H1 (cell line): Measurements from ENCODE around the gene LIMA1. TPM values are rescaled to one million over a fixed set of nuclear protein-coding genes. Genes with fewer than 3 reads are reported as not detected.

Source experiments
- CTCF ChIA-PET: fragments of 300-600 bp; sonication (Branson Sonifier 250); formaldehyde crosslinking; loops from one replicate; lab custom pipeline; 2021; ENCODE audit not compliant: partially characterized antibody; lab: Charles Lee
- POLR2A ChIA-PET: fragments of 300-600 bp; sonication (Branson Sonifier 250); formaldehyde crosslinking; loops from one replicate; lab custom pipeline; 2021; ENCODE audit warnings: inconsistent platforms; ENCODE audit not compliant: partially characterized antibody; lab: Charles Lee
- DNase-seq, 2 experiments: peaks; one replicate each; pipeline versions ENCODE4 v3.0.0 to v3.0.0-alpha.2; 2010 to 2022; ENCODE audit warnings: low spot score in 2 of 2, low read depth in 1 of 2, mixed read lengths in 1 of 2
- FAIRE-seq: peaks from 2 replicates; lab custom pipeline; 2011; peaks lifted over from hg19 to GRCh38; lab: Jason Lieb, UNC
- H2AFZ ChIP-seq: 2 replicates; pipeline ENCODE4 v1.8.1; 2012; ENCODE audit warnings: low read length, inconsistent platforms
- H2AK5ac ChIP-seq: 2 replicates; pipeline ENCODE4 v1.6.1; 2013; ENCODE audit warnings: low read depth, low read length
- H2BK120ac ChIP-seq: replicated peaks from 2 replicates; pipeline ENCODE3; 2013; ENCODE audit warnings: low read depth, low read length, inconsistent platforms
- H2BK12ac ChIP-seq: 2 replicates; pipeline ENCODE4 v1.6.1; 2013; ENCODE audit warnings: low read depth, low read length
- H2BK15ac ChIP-seq: 2 replicates; pipeline ENCODE4 v1.6.1; 2013; ENCODE audit warnings: low read length
- H2BK20ac ChIP-seq: 2 replicates; pipeline ENCODE4 v1.6.1; 2013; ENCODE audit warnings: low read length
- H2BK5ac ChIP-seq: 2 replicates; pipeline ENCODE4 v1.6.1; 2013; ENCODE audit warnings: low read depth, low read length
- H3K14ac ChIP-seq: 2 replicates; pipeline ENCODE4 v1.6.1; 2013; ENCODE audit warnings: inconsistent platforms; ENCODE audit not compliant: insufficient read length
- H3K18ac ChIP-seq: 2 replicates; pipeline ENCODE4 v1.6.1; 2013; ENCODE audit warnings: low read length; ENCODE audit errors: extremely low read depth
- H3K23ac ChIP-seq: 2 replicates; pipeline ENCODE4 v1.6.1; 2013; ENCODE audit warnings: inconsistent platforms; ENCODE audit not compliant: insufficient read length
- H3K23me2 ChIP-seq: 2 replicates; pipeline ENCODE4 v1.6.1; 2013; ENCODE audit warnings: low read depth, low read length
- H3K27ac ChIP-seq: 2 replicates; pipeline ENCODE4 v1.6.1; 2011; ENCODE audit warnings: low read depth, low read length, inconsistent platforms
- H3K27me3 ChIP-seq, 4 experiments: replicated peaks in 1 of 4; 1 replicate in 1 of 4; 2 replicates in 3 of 4; pipeline versions ENCODE4 v1.6.1 to v1.8.1; 2011 to 2013; ENCODE audit warnings: low read length in 3 of 4, mild to moderate bottlenecking in 3 of 4, inconsistent platforms in 2 of 4, mixed read lengths in 2 of 4, moderate library complexity in 1 of 4; ENCODE audit not compliant: control insufficient read depth in 3 of 4, insufficient read depth in 3 of 4; ENCODE audit errors: extremely low read depth in 1 of 4
- H3K36me3 ChIP-seq, 4 experiments: 2 replicates each; pipeline versions ENCODE4 v1.6.1 to v1.8.1; 2011 to 2013; ENCODE audit warnings: mild to moderate bottlenecking in 4 of 4, low read length in 3 of 4, moderate library complexity in 2 of 4, control low read depth in 1 of 4, inconsistent platforms in 1 of 4; ENCODE audit not compliant: insufficient read depth in 4 of 4, control insufficient read depth in 2 of 4
- H3K4ac ChIP-seq: replicated peaks from 2 replicates; pipeline ENCODE3; 2013; ENCODE audit warnings: low read length, low read depth, mixed read lengths, inconsistent platforms; ENCODE audit not compliant: insufficient read length
- H3K4me1 ChIP-seq, 4 experiments: replicated peaks in 1 of 4; 1 replicate in 1 of 4; 2 replicates in 3 of 4; pipeline versions ENCODE4 v1.6.1 to v1.8.1; 2011 to 2013; ENCODE audit warnings: low read length in 3 of 4, inconsistent platforms in 2 of 4, mixed read lengths in 1 of 4; ENCODE audit not compliant: insufficient read depth in 4 of 4, control insufficient read depth in 3 of 4
- H3K4me2 ChIP-seq, 2 experiments: 2 replicates each; pipeline versions ENCODE4 v1.6.1 to v1.8.1; 2011 to 2013; ENCODE audit warnings: low read depth in 2 of 2, low read length in 2 of 2, control low read depth in 1 of 2, inconsistent platforms in 1 of 2, mild to moderate bottlenecking in 1 of 2; ENCODE audit not compliant: insufficient read depth in 1 of 2
- H3K4me3 ChIP-seq, 4 experiments: fragments of 200-600, 300-600 bp in 1 of 4; sonication (generic), shearing (Covaris generic), sonication (Bioruptor Twin) in 1 of 4; 2 replicates each; pipeline versions ENCODE4 v1.5.1 to v1.8.1; 2011 to 2016; ENCODE audit warnings: low read length in 4 of 4, low read depth in 3 of 4, control low read depth in 2 of 4, inconsistent platforms in 2 of 4, mild to moderate bottlenecking in 2 of 4, mixed read lengths in 1 of 4, moderate library complexity in 1 of 4; ENCODE audit not compliant: insufficient read depth in 2 of 4; ENCODE audit errors: extremely low read depth in 1 of 4
- H3K56ac ChIP-seq: replicated peaks from 2 replicates; pipeline ENCODE3; 2013; ENCODE audit warnings: low read depth, mild to moderate bottlenecking, mixed read lengths, low read length, inconsistent platforms; ENCODE audit not compliant: insufficient read length
- H3K79me1 ChIP-seq: 2 replicates; pipeline ENCODE4 v1.6.1; 2013; ENCODE audit warnings: low read depth, low read length, control low read depth
- H3K79me2 ChIP-seq, 2 experiments: 2 replicates each; pipeline versions ENCODE4 v1.6.1 to v1.8.1; 2012 to 2013; ENCODE audit warnings: low read length in 2 of 2, mild to moderate bottlenecking in 2 of 2, inconsistent platforms in 1 of 2; ENCODE audit not compliant: insufficient read depth in 2 of 2, control insufficient read depth in 1 of 2
- H3K9ac ChIP-seq, 4 experiments: replicated peaks in 1 of 4; 1 replicate in 1 of 4; 2 replicates in 3 of 4; pipeline versions ENCODE4 v1.6.1 to v1.8.1; 2011 to 2013; ENCODE audit warnings: low read depth in 3 of 4, low read length in 3 of 4, control low read depth in 2 of 4, mild to moderate bottlenecking in 2 of 4, moderate library complexity in 2 of 4, inconsistent platforms in 1 of 4; ENCODE audit errors: extremely low read depth in 1 of 4
- H3K9me3 ChIP-seq, 2 experiments: 2 replicates each; pipeline versions ENCODE4 v1.6.1 to v1.8.1; 2012 to 2013; ENCODE audit warnings: mild to moderate bottlenecking in 2 of 2, moderate library complexity in 2 of 2, control low read depth in 1 of 2, inconsistent platforms in 1 of 2, low read depth in 1 of 2, low read length in 1 of 2, mixed read lengths in 1 of 2; ENCODE audit not compliant: insufficient read depth in 2 of 2
- H4K20me1 ChIP-seq, 2 experiments: replicated peaks in 1 of 2; 2 replicates each; pipeline versions ENCODE3 to v1.8.1; 2011 to 2013; ENCODE audit warnings: inconsistent platforms in 2 of 2, low read length in 2 of 2, mild to moderate bottlenecking in 1 of 2; ENCODE audit not compliant: insufficient read depth in 2 of 2, control insufficient read depth in 1 of 2
- H4K5ac ChIP-seq: 2 replicates; pipeline ENCODE4 v1.6.1; 2013; ENCODE audit warnings: low read length, low read depth, mixed read lengths, inconsistent platforms; ENCODE audit not compliant: insufficient read length
- H4K8ac ChIP-seq: 2 replicates; pipeline ENCODE4 v1.8.0; 2013; ENCODE audit warnings: mild to moderate bottlenecking, moderate library complexity, low read length, inconsistent platforms; ENCODE audit not compliant: insufficient read depth; ENCODE audit errors: extremely low read depth
- H4K91ac ChIP-seq: replicated peaks from 2 replicates; pipeline ENCODE3; 2013; ENCODE audit warnings: low read length, mixed read lengths, inconsistent platforms; ENCODE audit not compliant: insufficient read length
- CEBPB ChIP-seq: IDR thresholded peaks from 2 replicates; pipeline ENCODE4 v1.6.1; 2012; ENCODE audit warnings: low read depth, low read length
- CREB1 ChIP-seq: IDR thresholded peaks from 2 replicates; pipeline ENCODE4 v1.6.1; 2012; ENCODE audit warnings: inconsistent platforms
- RAD21 ChIP-seq, 2 experiments: IDR thresholded peaks in 1 of 2; conservative IDR thresholded peaks in 1 of 2; 2 replicates each; pipeline ENCODE4 v1.6.1; 2011; ENCODE audit warnings: low read depth in 2 of 2, low read length in 2 of 2, improper control_type of control experiment in 1 of 2, inconsistent platforms in 1 of 2, mild to moderate bottlenecking in 1 of 2, moderate library complexity in 1 of 2
- SIX5 ChIP-seq: IDR thresholded peaks from 2 replicates; pipeline ENCODE4 v1.6.1; 2011; ENCODE audit warnings: mild to moderate bottlenecking, low read depth, low read length
- TEAD4 ChIP-seq: IDR thresholded peaks from 2 replicates; pipeline ENCODE4 v1.6.1; 2012; ENCODE audit warnings: low read depth, low read length, inconsistent platforms, mixed read lengths
- YY1 ChIP-seq: IDR thresholded peaks from 2 replicates; pipeline ENCODE4 v1.6.1; 2011; ENCODE audit warnings: low read depth, mild to moderate bottlenecking, low read length
- WGBS, 2 experiments: shearing (Covaris generic) in 1 of 2; methylation state at CpG; one replicate each; pipeline versions ENCODE4 v1.1.6 to v1.1.7; 2013 to 2015; ENCODE audit warnings: low lambda C conversion rate in 2 of 2, mixed read lengths in 2 of 2, inconsistent platforms in 1 of 2, low coverage in 1 of 2, missing lambda C conversion rate in 1 of 2; ENCODE audit not compliant: insufficient replicate concordance in 2 of 2, insufficient coverage in 1 of 2, insufficient read length in 1 of 2; ENCODE audit errors: extremely low coverage in 1 of 2, missing lambda C conversion rate in 1 of 2; 5-methylcytosine and 5-hydroxymethylcytosine counted together
- polyA plus RNA-seq, 7 experiments: library from polyadenylated mRNA; depleted of rRNA in 3 of 7; stranded (reverse) in 5 of 7; unstranded in 2 of 7; fragments of >200 nt in 5 of 7; fragments of 200-250 nt in 2 of 7; gene quantifications; 1 replicate in 5 of 7; 2 replicates in 1 of 7; 4 replicates in 1 of 7; pipeline versions ENCODE4 v1.2.1 to v1.2.3, GENCODE V29; 2011 to 2013; ENCODE audit warnings: missing spikeins in 2 of 7, mixed read lengths in 2 of 7
- total RNA-seq: library from RNA; stranded (reverse); fragmentation: NEBNext Ultra II Directional; extraction: Animal tissue kit (Norgen Biotek cat#: 25700); gene quantifications from 2 replicates; pipeline ENCODE4 v1.2.1, GENCODE V29; 2021

The LIMA1 gene
- total and polyA plus RNA-seq, 2 of the 8 experiments (the other 6 are each of a cell fraction or from before 2014, with no cell fraction given): 12.7 to 47.6 TPM

DNA sequence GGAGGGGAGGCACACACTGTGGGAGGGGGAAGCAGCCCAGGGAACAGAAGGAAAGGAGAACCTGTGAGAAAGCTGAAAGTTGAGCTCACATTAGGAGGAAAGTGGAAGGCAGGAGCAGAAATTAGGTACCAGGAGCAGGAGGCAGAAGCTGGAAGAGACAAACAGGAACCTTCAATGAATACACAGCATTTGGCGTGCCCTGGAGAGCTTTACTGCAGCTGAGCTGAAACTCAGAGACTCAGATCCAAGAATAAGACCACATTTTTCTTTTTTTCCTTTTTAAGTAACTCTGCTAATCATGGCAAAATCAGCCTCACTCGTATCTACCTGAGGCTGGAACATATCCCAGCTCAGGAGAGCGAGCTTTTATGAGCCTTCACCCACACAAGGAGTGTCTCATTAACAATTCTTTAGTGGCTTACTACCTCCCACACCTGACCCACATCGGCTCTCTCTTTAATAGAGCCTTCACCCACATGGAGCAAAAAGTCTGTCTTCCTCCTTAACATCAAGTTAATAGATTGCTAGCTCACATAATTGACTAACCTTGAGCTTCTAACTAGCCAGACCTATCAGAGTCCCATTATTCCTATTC, 97.9 kb downstream of the LIMA1 start:
- Histone ChIP-seq H3K23ac (no peak overlapping the region), H2AK5ac (no peak overlapping the region), H3K18ac (no peak overlapping the region), H3K4me3 (no peak overlapping the region), H2BK5ac (no peak overlapping the region), H4K20me1 (no peaks in the 10 kb centered on the region), H2BK20ac (no peak overlapping the region), H3K14ac (no peak overlapping the region), H3K4me1 (no peaks in the 10 kb centered on the region), H3K79me2 (no peaks in the 10 kb centered on the region), H3K4ac (no peak overlapping the region), H3K9ac (no peak overlapping the region), H3K27me3 (no peaks in the 10 kb centered on the region), H3K56ac (no peak overlapping the region), H3K79me1 (no peaks in the 10 kb centered on the region), H2BK15ac (no peak overlapping the region), H4K5ac (no peak overlapping the region), H2BK12ac (no peak overlapping the region), H3K27ac (no peak overlapping the region), H4K8ac (no peak overlapping the region), H3K23me2 (no peaks in the 10 kb centered on the region), H3K9me3 (no peaks in the 10 kb centered on the region), H2AFZ (no peak overlapping the region), H3K4me2 (no peak overlapping the region), H2BK120ac (no peak overlapping the region), H3K36me3 (peaks cover 0 to 5% (median 2%) of the 10 kb centered on the region in 4 experiments; a peak in 2 of 8 replicates), H4K91ac (no peak overlapping the region)
- ChIA-PET POLR2A (no interaction called here), CTCF (interaction anchor here (0.6 to 3.4 kb wide), 8 partner anchors 9 to 218 kb away, joined by 3 to 13 read pairs (median 3); no protein-coding TSS in a partner anchor)
- TF ChIP-seq CREB1: no peak
- TF ChIP-seq CEBPB: no peak
- no peak for TF ChIP-seq TEAD4
- TF ChIP-seq SIX5: no peak
- no peak for TF ChIP-seq YY1
- TF ChIP-seq RAD21 (IDR thresholded peaks at IDR 0.05 in 1 of 2, conservative IDR thresholded peaks at IDR 0.05 in 1 of 2; ENCODE audit: low read depth in 2 of 2, low read length in 2 of 2): no peak
- DNase-seq (no peak), FAIRE-seq (no peak)
- WGBS, 2 experiments: 93% methylated on average over 4 of the region's 4 CpGs; no CpG with 5 or more reads in 1 of the 2 experiments
